CD14-positive monocyte (primary cell): ENCODE measurements around the gene PAQR6. TPM values are rescaled to one million over a fixed set of nuclear protein-coding genes. Genes with fewer than 3 reads are reported as not detected.
A peak's percentile ranks its signal among the peaks of the same experiment; 100 is the strongest.

Experiments
- DNase-seq, 3 donors: peaks; one replicate each; pipeline ENCODE4 v3.0.0-alpha.2; 2011 to 2022
- H2AFZ ChIP-seq: 2 replicates; pipeline ENCODE4 v1.6.0; 2012; ENCODE audit warnings: mild to moderate bottlenecking, low read depth, low read length, inconsistent platforms; ENCODE audit not compliant: insufficient read depth, poor library complexity, severe bottlenecking
- H3K27ac ChIP-seq, 2 donors: 1 replicate in 1 of 2; 2 replicates in 1 of 2; pipeline ENCODE4 v1.5.1; 2012 to 2013; ENCODE audit warnings: low read length in 2 of 2, control low read depth in 1 of 2, inconsistent platforms in 1 of 2, low read depth in 1 of 2, mild to moderate bottlenecking in 1 of 2
- H3K27me3 ChIP-seq, 2 donors: one replicate each; pipeline versions ENCODE4 v1.6.0 to v1.6.1; 2011 to 2013; ENCODE audit warnings: low read length in 2 of 2; ENCODE audit not compliant: control insufficient read depth in 2 of 2, insufficient read depth in 2 of 2
- H3K36me3 ChIP-seq, 2 donors: replicated peaks in 1 of 2; 1 replicate in 1 of 2; 2 replicates in 1 of 2; pipeline versions ENCODE4 v1.5.1 to v1.6.1; 2012 to 2013; ENCODE audit warnings: low read length in 2 of 2, control low read depth in 1 of 2, inconsistent platforms in 1 of 2, mild to moderate bottlenecking in 1 of 2; ENCODE audit not compliant: insufficient read depth in 2 of 2, control insufficient read depth in 1 of 2
- H3K4me1 ChIP-seq, 2 donors: 1 replicate in 1 of 2; 2 replicates in 1 of 2; pipeline versions ENCODE4 v1.5.1 to v1.6.1; 2012 to 2013; ENCODE audit warnings: low read length in 2 of 2, control low read depth in 1 of 2, inconsistent platforms in 1 of 2, mild to moderate bottlenecking in 1 of 2, moderate library complexity in 1 of 2; ENCODE audit not compliant: insufficient read depth in 2 of 2, control insufficient read depth in 1 of 2
- H3K4me2 ChIP-seq: replicated peaks from 2 replicates; pipeline ENCODE3; 2012; ENCODE audit warnings: low read length, moderate library complexity, mild to moderate bottlenecking; ENCODE audit not compliant: poor library complexity, severe bottlenecking; ENCODE audit errors: extremely low read depth
- H3K4me3 ChIP-seq, 3 experiments: fragments of 200-600 bp in 1 of 3; sonication (generic) in 1 of 3; replicated peaks in 1 of 3; 1 replicate in 2 of 3; 2 replicates in 1 of 3; pipeline ENCODE4 v1.5.1; 2011 to 2013; ENCODE audit warnings: low read length in 3 of 3, mild to moderate bottlenecking in 3 of 3, control low read depth in 2 of 3, low read depth in 2 of 3, inconsistent platforms in 1 of 3, moderate library complexity in 1 of 3
- H3K79me2 ChIP-seq: 2 replicates; pipeline ENCODE4 v1.6.0; 2012; ENCODE audit warnings: mild to moderate bottlenecking, control low read depth, inconsistent platforms, low read length, moderate library complexity; ENCODE audit not compliant: insufficient read depth
- H3K9ac ChIP-seq: 2 replicates; pipeline ENCODE4 v1.6.0; 2017; ENCODE audit warnings: low read length, mild to moderate bottlenecking; ENCODE audit not compliant: insufficient read depth, poor library complexity, severe bottlenecking
- H3K9me3 ChIP-seq, 2 donors: replicated peaks in 1 of 2; 1 replicate in 1 of 2; 2 replicates in 1 of 2; pipeline versions ENCODE4 v1.5.1 to v1.6.1; 2012 to 2013; ENCODE audit warnings: low read length in 2 of 2, control low read depth in 1 of 2; ENCODE audit not compliant: control insufficient read depth in 1 of 2, insufficient read depth in 1 of 2
- H4K20me1 ChIP-seq: 2 replicates; pipeline ENCODE4 v1.6.0; 2012; ENCODE audit warnings: mild to moderate bottlenecking, low read length, control low read depth, moderate library complexity; ENCODE audit not compliant: insufficient read depth
- H3K27ac Mint-ChIP-seq, 7 donors: one replicate each; pipeline ENCODE4 v1.8.0; 2020; ENCODE audit warnings: mild to moderate bottlenecking in 7 of 7, mixed read lengths in 7 of 7, moderate library complexity in 6 of 7, inconsistent platforms in 2 of 7
- H3K27me3 Mint-ChIP-seq, 3 donors: one replicate each; pipeline ENCODE4 v1.8.0; 2021 to 2022; ENCODE audit warnings: low read depth in 3 of 3, mild to moderate bottlenecking in 3 of 3, mixed read lengths in 3 of 3, moderate library complexity in 3 of 3, inconsistent platforms in 1 of 3
- H3K36me3 Mint-ChIP-seq, 2 donors: one replicate each; pipeline ENCODE4 v1.8.0; 2020; ENCODE audit warnings: mixed read lengths in 2 of 2, inconsistent platforms in 1 of 2, mild to moderate bottlenecking in 1 of 2
- H3K4me1 Mint-ChIP-seq: one replicate; pipeline ENCODE4 v1.8.0; 2020; ENCODE audit warnings: mild to moderate bottlenecking, mixed read lengths
- H3K4me3 Mint-ChIP-seq, 2 donors: one replicate each; pipeline ENCODE4 v1.8.0; 2020; ENCODE audit warnings: mild to moderate bottlenecking in 2 of 2, mixed read lengths in 2 of 2, moderate library complexity in 1 of 2
- H3K9me3 Mint-ChIP-seq, 7 donors: one replicate each; pipeline ENCODE4 v1.8.0; 2020 to 2022; ENCODE audit warnings: mixed read lengths in 7 of 7, mild to moderate bottlenecking in 6 of 7, moderate library complexity in 6 of 7, inconsistent platforms in 2 of 7
- WGBS: methylation state at CpG from one replicate; pipeline ENCODE4 v1.1.5; 2013; ENCODE audit warnings: missing lambda C conversion rate; ENCODE audit not compliant: insufficient coverage; 5-methylcytosine and 5-hydroxymethylcytosine counted together
- intact Hi-C, 2 donors: fragments of 100-400 bp; cut with micrococcal nuclease; formaldehyde crosslinking; loops; one replicate each; pipeline versions ENCODE4 v1.15.0 to v1.15.1; 2023
- polyA plus RNA-seq, 3 donors: library from polyadenylated mRNA; depleted of rRNA in 1 of 3; unstranded in 2 of 3; stranded (reverse) in 1 of 3; fragments of 300-500 nt in 2 of 3; fragments of >200 nt in 1 of 3; fragmentation: Illumina TruSeq in 2 of 3; gene quantifications; 1 replicate in 2 of 3; 2 replicates in 1 of 3; pipeline ENCODE4 v1.2.3, GENCODE V29; 2012 to 2021
- TF ChIP-seq, protein P1 (sequence below): fragments of 200-600 bp; IDR thresholded peaks from one replicate; pipeline ENCODE4 v1.8.0; 2022; ENCODE audit warnings: antibody characterized with exemption, mild to moderate bottlenecking

Gene PAQR6
- polyA plus RNA-seq, 3 donors, result 7.7 TPM; not detected in 2

GRCh38 chr1:156221986-156222692, 25.7 kb downstream of the PAQR6 start:
- intact Hi-C loops, result no loop called here
- Histone ChIP-seq H3K27ac (peak overlapping the region in 1 of 2 donors; percentile 20), H3K27me3 (no peaks in the 10 kb centered on the region), H3K4me2 (no peak overlapping the region), H3K79me2 (peaks cover 24% of the 10 kb centered on the region), H3K9ac (no peak overlapping the region), H3K4me1 (peaks cover 22 to 24% of the 10 kb centered on the region in 2 donors), H3K4me3 (no peak overlapping the region), H3K36me3 (peaks cover 43 to 53% of the 10 kb centered on the region in 2 donors), H3K9me3 (no peaks in the 10 kb centered on the region), H2AFZ (no peak overlapping the region), H4K20me1 (no peaks in the 10 kb centered on the region)
- no peaks in the 10 kb centered on the region for H3K9me3 Mint-ChIP-seq
- no peak for DNase-seq
- 94% methylated on average over 6 of the region's 13 CpGs for WGBS
- peak overlapping the region in 3 of 7 donors; percentile 1 to 62 (median 26) for H3K27ac Mint-ChIP-seq
- H3K36me3 Mint-ChIP-seq, result peaks cover 53 to 63% of the 10 kb centered on the region in 2 donors
- TF ChIP-seq, protein P1, sequence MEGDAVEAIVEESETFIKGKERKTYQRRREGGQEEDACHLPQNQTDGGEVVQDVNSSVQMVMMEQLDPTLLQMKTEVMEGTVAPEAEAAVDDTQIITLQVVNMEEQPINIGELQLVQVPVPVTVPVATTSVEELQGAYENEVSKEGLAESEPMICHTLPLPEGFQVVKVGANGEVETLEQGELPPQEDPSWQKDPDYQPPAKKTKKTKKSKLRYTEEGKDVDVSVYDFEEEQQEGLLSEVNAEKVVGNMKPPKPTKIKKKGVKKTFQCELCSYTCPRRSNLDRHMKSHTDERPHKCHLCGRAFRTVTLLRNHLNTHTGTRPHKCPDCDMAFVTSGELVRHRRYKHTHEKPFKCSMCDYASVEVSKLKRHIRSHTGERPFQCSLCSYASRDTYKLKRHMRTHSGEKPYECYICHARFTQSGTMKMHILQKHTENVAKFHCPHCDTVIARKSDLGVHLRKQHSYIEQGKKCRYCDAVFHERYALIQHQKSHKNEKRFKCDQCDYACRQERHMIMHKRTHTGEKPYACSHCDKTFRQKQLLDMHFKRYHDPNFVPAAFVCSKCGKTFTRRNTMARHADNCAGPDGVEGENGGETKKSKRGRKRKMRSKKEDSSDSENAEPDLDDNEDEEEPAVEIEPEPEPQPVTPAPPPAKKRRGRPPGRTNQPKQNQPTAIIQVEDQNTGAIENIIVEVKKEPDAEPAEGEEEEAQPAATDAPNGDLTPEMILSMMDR, result no peak
- H3K4me1 Mint-ChIP-seq, result peaks cover 22% of the 10 kb centered on the region
- no peak overlapping the region for H3K4me3 Mint-ChIP-seq
- no peaks in the 10 kb centered on the region for H3K27me3 Mint-ChIP-seq

DNA sequence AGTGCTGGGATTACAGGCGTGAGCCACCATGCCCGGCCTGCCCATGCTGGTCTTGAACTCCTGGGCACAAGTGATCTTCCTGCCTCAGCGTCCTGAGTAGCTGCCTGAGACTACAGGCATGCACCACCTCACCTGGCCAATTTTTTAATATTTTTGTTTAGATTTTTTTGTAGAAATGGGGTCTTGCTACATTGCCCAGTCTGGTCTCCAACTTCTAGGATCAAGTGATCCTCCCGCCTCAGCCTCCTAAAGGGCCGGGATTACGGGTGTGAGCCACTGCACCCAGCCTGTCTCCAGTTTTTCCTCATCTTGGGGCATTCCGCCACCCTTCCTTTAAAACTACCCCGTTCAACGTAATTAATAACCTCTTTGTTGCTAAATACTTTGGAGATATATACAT, 27.6 kb downstream of the PAQR6 start:
- H3K4me1 ChIP-seq, result peaks cover 27 to 36% of the 10 kb centered on the region in 2 donors
- no peak overlapping the region for H3K9ac ChIP-seq
- peak overlapping the region in 1 of 7 donors; percentile 30 for H3K27ac Mint-ChIP-seq
- no peak overlapping the region for H3K4me3 ChIP-seq
- peaks cover 34% of the 10 kb centered on the region for H3K79me2 ChIP-seq
- intact Hi-C loops, result no loop called here
- H3K4me2 ChIP-seq, result no peak overlapping the region
- WGBS, result 100% methylated on average over 1 of the region's 9 CpGs
- H3K27me3 Mint-ChIP-seq, result no peaks in the 10 kb centered on the region
- H3K36me3 Mint-ChIP-seq, result peaks cover 44 to 58% of the 10 kb centered on the region in 2 donors
- no peak overlapping the region for H3K4me3 Mint-ChIP-seq
- no peaks in the 10 kb centered on the region for H4K20me1 ChIP-seq
- no peak overlapping the region for H3K27ac ChIP-seq
- H3K4me1 Mint-ChIP-seq, result peaks cover 21% of the 10 kb centered on the region
- H3K9me3 ChIP-seq, result no peaks in the 10 kb centered on the region
- H3K9me3 Mint-ChIP-seq, result no peaks in the 10 kb centered on the region
- no peaks in the 10 kb centered on the region for H3K27me3 ChIP-seq
- H2AFZ ChIP-seq, result no peak overlapping the region
- TF ChIP-seq, protein P1, result no peak
- DNase-seq, result no peak
- H3K36me3 ChIP-seq, result peaks cover 33 to 43% of the 10 kb centered on the region in 2 donors
